WERI-Rb-1 (cell line): ENCODE results near the gene LRRC8E.

Experiments used
- DNase-seq: peaks from one replicate; pipeline ENCODE4 v3.0.0-alpha.2; 2020
- H3K27ac ChIP-seq: fragments of 250-450 bp; sonication (Bioruptor Pico); 2 replicates; pipeline ENCODE4 v1.5.1; 2020; ENCODE audit warnings: mild to moderate bottlenecking, moderate library complexity
- H3K27me3 ChIP-seq: fragments of 250-450 bp; sonication (Bioruptor Pico); 2 replicates; pipeline ENCODE4 v1.5.1; 2021; ENCODE audit warnings: mild to moderate bottlenecking, low read depth, moderate library complexity; ENCODE audit not compliant: insufficient read depth, severe bottlenecking
- H3K36me3 ChIP-seq: fragments of 250-450 bp; sonication (Bioruptor Pico); 2 replicates; pipeline ENCODE4 v1.5.1; 2020; ENCODE audit warnings: mild to moderate bottlenecking, moderate library complexity
- H3K4me3 ChIP-seq: 2 replicates; pipeline ENCODE4 v1.5.1; 2011; ENCODE audit warnings: low read depth, mild to moderate bottlenecking, control low read depth, low read length
- H3K9me3 ChIP-seq: fragments of 250-450 bp; sonication (Bioruptor Pico); 2 replicates; pipeline ENCODE4 v1.5.1; 2021; ENCODE audit warnings: mild to moderate bottlenecking, moderate library complexity; ENCODE audit not compliant: severe bottlenecking
- CTCF ChIP-seq: IDR thresholded peaks from 2 replicates; pipeline ENCODE4 v1.5.1; 2011; ENCODE audit warnings: low read depth, mild to moderate bottlenecking, control low read depth, inconsistent platforms, low read length

The LRRC8E gene

GRCh38 chr19:7865262-7865911 is 22.9 kb upstream of the LRRC8E start:
- no peak for DNase-seq
- Histone ChIP-seq H3K9me3 (no peaks in the 10 kb centered on the region), H3K4me3 (no peak overlapping the region), H3K27ac (no peak overlapping the region), H3K36me3 (peaks cover 48% of the 10 kb centered on the region), H3K27me3 (no peaks in the 10 kb centered on the region)
- no peak for TF ChIP-seq CTCF

GRCh38 chr19:7866399-7867091 is 21.8 kb upstream of the LRRC8E start:
- no peaks in the 10 kb centered on the region for H3K27me3 ChIP-seq
- peak overlapping the region; percentile 59 for H3K27ac ChIP-seq

GRCh38 chr19:7867092-7867844 is 21.0 kb upstream of the LRRC8E start:
- Histone ChIP-seq H3K36me3 (peaks cover 55% of the 10 kb centered on the region), H3K27ac (peak overlapping the region; percentile 59), H3K27me3 (no peaks in the 10 kb centered on the region), H3K4me3 (no peak overlapping the region), H3K9me3 (no peaks in the 10 kb centered on the region)
- no peak for DNase-seq
- no peak for TF ChIP-seq CTCF

More at GRCh38 chr19:7866399-7867091, 21.8 kb upstream of the LRRC8E start:
- peak; percentile 10; the same call in 1 of the 2 replicates for TF ChIP-seq CTCF
- Histone ChIP-seq H3K36me3 (peaks cover 54% of the 10 kb centered on the region), H3K4me3 (no peak overlapping the region), H3K9me3 (no peaks in the 10 kb centered on the region)
- DNase-seq = no peak

GRCh38 chr19:7868326-7868670 is 20.0 kb upstream of the LRRC8E start:
- no peak for TF ChIP-seq CTCF
- Histone ChIP-seq H3K27ac (peak overlapping the region; percentile 62), H3K36me3 (peaks cover 63% of the 10 kb centered on the region), H3K4me3 (no peak overlapping the region), H3K9me3 (no peaks in the 10 kb centered on the region), H3K27me3 (no peaks in the 10 kb centered on the region)
- peak; percentile 69 for DNase-seq

GRCh38 chr19:7868671-7869452 is 19.4 kb upstream of the LRRC8E start:
- peak overlapping the region; percentile 62 for H3K27ac ChIP-seq
- no peaks in the 10 kb centered on the region for H3K27me3 ChIP-seq
- no peaks in the 10 kb centered on the region for H3K9me3 ChIP-seq
- TF ChIP-seq CTCF = peak; percentile 13; the same call in 1 of the 2 replicates
- H3K36me3 ChIP-seq = peaks cover 58% of the 10 kb centered on the region
- H3K4me3 ChIP-seq = no peak overlapping the region
- DNase-seq = peak; percentile 75
